Right kidney (tissue), 9 donors: ENCODE data around the gene PDSS1.
A peak's percentile ranks its signal among the peaks of the same experiment; 100 is the strongest.
"Not testable (repeated sequence)": the region's sequence is repeated elsewhere in the genome, so short reads cannot be mapped to it uniquely, and the experiment has no call there.

Source experiments
- DNase-seq: peaks from one replicate; pipeline ENCODE4 v3.0.0-alpha.2; 2016
- long read RNA-seq, 8 donors: transcript quantifications; one replicate each; lab custom pipeline, GENCODE V29; 2026

The PDSS1 gene, protein sequence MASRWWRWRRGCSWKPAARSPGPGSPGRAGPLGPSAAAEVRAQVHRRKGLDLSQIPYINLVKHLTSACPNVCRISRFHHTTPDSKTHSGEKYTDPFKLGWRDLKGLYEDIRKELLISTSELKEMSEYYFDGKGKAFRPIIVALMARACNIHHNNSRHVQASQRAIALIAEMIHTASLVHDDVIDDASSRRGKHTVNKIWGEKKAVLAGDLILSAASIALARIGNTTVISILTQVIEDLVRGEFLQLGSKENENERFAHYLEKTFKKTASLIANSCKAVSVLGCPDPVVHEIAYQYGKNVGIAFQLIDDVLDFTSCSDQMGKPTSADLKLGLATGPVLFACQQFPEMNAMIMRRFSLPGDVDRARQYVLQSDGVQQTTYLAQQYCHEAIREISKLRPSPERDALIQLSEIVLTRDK
- long read RNA-seq, donor 1, partial matches to known transcripts = 9 of 12 reads
- long read RNA-seq, donor 1, other reads (novel, unspliced or antisense) = 0 of 12 reads
- long read RNA-seq, donor 2, partial matches to known transcripts = 6 of 13 reads
- long read RNA-seq, donor 2, other reads (novel, unspliced or antisense) = 5 of 13 reads
- long read RNA-seq, donor 3 = 0 reads
- long read RNA-seq, donor 4 = 0 reads
- long read RNA-seq, donor 5, partial matches to known transcripts = 25 of 39 reads
- long read RNA-seq, donor 5, other reads (novel, unspliced or antisense) = 11 of 39 reads
- long read RNA-seq, donor 6, partial matches to known transcripts = 6 of 9 reads
- long read RNA-seq, donor 6, other reads (novel, unspliced or antisense) = 0 of 9 reads
- long read RNA-seq, donor 7, partial matches to known transcripts = 7 of 10 reads
- long read RNA-seq, donor 7, other reads (novel, unspliced or antisense) = 0 of 10 reads
- long read RNA-seq, donor 8 = 0 reads

DNA sequence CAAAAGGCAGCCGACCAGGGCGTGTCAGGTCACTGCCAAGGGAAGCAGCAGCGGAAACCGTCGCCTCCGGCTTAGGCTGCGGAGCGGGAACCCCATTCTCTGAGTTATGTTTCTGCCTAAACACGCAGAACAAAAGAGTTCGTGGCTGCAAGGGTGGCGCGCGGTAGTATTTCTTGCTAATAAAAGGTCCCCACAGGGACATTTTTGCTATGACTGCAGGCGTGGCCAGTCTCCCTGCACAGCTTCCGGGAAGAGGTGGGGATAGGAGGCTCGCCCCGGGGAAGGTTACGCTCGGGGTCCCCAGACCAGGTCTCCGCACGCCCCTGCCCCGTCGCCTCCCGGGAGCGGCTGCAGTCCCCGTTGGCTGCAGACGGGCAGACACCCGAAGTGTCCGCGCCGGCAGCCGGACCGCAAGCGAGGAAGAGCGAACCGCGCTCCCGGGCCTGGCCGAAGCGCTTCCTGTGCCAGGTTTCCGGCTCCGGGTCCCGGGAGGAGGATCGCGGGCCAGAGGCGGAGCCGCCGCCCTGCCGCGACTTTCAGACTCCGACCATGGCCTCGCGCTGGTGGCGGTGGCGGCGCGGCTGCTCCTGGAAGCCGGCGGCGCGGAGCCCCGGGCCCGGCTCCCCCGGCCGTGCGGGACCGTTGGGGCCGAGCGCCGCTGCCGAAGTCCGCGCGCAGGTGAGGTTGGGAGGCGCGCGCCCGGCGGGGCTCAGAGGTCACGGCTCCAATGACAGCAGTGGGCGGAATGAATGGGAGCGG is at the start of gene PDSS1:
Gene PDSS1 (plus strand): TSS at position 539 of the 759 bp plus-strand sequence. CDS start 11 bp downstream, at position 550.
- peak; percentile 94 for DNase-seq

- DNase-seq = not testable (repeated sequence)
Observed at GRCh38 chr10:26648245-26648636, 49.3 kb upstream of the PDSS1 start.

DNA sequence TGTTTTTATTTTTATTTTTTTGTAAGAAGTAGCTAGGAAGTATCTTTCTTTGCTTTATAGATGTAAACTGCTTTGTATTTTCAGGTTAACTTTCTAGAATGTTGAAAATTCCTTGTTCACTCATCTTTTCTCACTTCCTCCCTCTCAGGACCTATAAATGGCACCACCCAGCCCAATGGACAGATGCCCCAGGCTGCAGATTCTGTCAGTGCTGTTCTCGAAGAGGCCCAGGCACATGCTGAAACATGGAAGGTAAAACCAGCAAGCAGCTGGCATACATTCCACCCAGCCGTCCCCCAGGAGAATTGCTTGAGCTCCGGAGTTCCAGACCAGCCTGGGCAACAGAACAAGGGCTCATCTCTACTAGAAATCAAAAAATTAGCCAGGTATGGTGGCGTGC is 47.1 kb upstream of the PDSS1 start:
- no peak for DNase-seq

DNA sequence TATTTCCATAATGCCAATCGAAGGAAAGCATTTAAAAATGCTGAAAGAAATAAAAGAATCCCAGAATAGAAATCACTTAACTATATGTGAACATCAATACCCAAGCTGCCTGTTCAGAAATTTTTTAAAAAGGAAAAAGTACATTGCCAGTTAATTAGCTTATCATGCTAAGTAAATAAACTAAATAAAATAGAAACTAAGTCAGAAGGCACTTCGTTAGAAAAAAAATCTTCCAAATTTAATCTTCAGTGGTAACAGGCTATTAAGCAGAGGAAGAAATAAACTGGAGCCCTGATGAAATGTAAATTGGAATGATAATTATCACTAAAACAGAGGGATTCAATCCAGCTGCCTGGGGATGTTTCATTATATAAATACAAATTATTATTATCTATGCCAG is 46.0 kb upstream of the PDSS1 start:
- DNase-seq = not testable (repeated sequence)

- DNase-seq = no peak
Observed at GRCh38 chr10:26653004-26653403, 44.5 kb upstream of the PDSS1 start.

GRCh38 chr10:26655746-26656145 is 41.8 kb upstream of the PDSS1 start:
- DNase-seq = no peak

GRCh38 chr10:26662864-26663263 is 34.6 kb upstream of the PDSS1 start:
- no peak for DNase-seq

DNA sequence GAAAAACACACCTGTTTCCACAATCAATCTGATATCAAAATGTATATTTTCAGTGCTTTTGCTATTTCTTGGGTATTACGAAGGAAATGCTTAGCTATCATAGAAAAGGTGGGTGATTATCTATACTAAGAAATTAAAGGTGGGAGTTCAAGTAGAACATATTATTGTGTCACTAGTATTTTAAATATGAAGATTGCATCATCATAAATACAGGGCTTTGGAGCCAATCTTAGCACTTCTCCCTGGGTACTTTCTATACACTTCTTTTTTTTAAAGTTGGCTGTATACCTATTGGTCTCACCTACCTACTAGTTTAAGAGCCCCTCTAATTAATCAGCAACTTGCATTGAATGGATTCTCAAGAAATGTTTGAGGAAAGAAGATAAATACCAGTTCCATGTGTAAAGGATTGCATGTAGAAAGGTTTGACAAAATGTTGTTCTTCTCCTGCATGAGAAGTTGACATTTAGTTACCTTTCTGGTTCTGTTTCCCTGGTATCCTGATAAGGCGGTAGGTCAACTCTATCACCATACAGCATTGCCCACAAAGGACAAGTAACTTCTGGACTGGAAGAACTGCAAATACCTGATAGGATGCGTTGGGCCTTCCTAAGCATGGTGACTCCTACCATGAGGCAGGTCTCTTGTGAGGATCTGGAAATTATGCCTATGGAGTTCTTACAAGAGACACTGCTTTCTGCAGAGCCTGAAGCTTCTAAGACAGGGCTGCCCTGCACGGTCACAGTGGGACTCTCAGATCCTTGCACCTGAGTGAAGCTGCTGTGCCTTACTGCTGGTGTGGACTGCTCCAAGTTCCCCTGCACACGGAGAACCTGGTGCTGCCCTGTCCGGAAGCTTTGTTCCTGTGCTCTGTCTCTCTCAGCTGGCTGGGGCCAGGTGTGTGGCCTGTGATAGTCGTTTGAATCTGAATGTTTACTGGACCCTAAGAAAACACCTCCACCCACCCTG is 32.1 kb upstream of the PDSS1 start:
- no peak for DNase-seq

GRCh38 chr10:26675873-26676257 is 21.6 kb upstream of the PDSS1 start:
- DNase-seq = no peak

DNA sequence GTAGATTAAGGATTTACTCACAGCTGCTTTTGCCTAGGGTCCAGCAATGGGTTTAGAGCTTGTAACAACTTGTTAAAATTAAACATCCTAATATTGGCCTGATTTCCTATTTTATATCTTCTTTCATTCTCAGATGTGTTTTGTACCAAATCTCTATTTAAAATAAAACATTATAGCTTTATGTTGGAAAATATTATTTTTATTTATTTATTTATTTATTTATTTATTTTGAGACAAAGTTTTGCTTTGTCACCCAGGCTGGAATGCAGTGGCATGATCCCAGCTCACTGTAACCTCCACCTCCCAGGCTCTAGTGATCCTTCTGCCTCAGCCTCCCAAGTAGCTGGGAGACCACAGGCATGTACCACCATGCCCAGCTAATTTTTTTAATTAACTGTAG is 17.9 kb upstream of the PDSS1 start:
- DNase-seq = no peak

GRCh38 chr10:26681076-26681475 is 16.4 kb upstream of the PDSS1 start:
- DNase-seq = no peak

- DNase-seq = not testable (repeated sequence)
Observed at GRCh38 chr10:26681971-26682370, 15.5 kb upstream of the PDSS1 start.

GRCh38 chr10:26682931-26683330 is 14.6 kb upstream of the PDSS1 start:
- no peak for DNase-seq

- not testable (repeated sequence) for DNase-seq
Observed at GRCh38 chr10:26684667-26685264, 12.7 kb upstream of the PDSS1 start.

- DNase-seq = no peak
Observed at GRCh38 chr10:26685441-26685840, 12.1 kb upstream of the PDSS1 start.

GRCh38 chr10:26689399-26689798 is 8.1 kb upstream of the PDSS1 start:
- DNase-seq = no peak

GRCh38 chr10:26690731-26691475 is 6.6 kb upstream of the PDSS1 start:
- no peak for DNase-seq

DNA sequence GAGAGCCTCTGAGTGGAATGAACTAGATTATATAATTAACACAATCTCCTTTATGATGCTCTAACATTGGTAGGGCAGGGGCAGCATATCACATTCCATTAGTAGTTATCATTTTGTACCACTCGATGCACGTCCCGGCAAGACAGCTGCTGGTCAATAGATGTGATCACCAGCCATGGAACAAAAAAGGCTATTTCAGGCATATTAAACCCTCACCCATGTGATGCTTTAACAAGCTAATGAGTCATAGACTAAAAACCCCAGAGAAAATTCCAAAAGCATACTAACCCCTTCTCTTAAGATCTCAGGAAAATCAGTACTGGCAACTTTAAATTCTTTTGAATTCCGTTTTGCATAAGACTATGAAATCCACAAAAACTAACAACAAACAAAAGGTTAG is 3.0 kb upstream of the PDSS1 start:
- DNase-seq = not testable (repeated sequence)

- DNase-seq = no peak
Observed at GRCh38 chr10:26696786-26697162, 727 bp upstream of the PDSS1 start.

GRCh38 chr10:26697922-26698608 is 564 bp downstream of the PDSS1 start:
- DNase-seq = peak; percentile 43
